Upper lobe of right lung (tissue), 1 donor: Measurements from ENCODE around the gene MYCBP2. TPM values are rescaled to one million over a fixed set of nuclear protein-coding genes. Genes with fewer than 3 reads are reported as not detected.

ENCODE experiments used
- ATAC-seq: fragments of 200-7000 bp; cut with Tn5 transposase; one replicate; pipeline ENCODE4 v1.9.1; 2020; ENCODE audit warnings: mild to moderate bottlenecking, moderate library complexity
- DNase-seq: peaks from one replicate; pipeline ENCODE4 v3.0.0-alpha.2; 2020
- H3K27ac ChIP-seq: fragments of 200-600 bp; one replicate; pipeline ENCODE4 v1.8.0; 2022
- H3K27me3 ChIP-seq: fragments of 200-600 bp; one replicate; pipeline ENCODE4 v1.8.0; 2022; ENCODE audit warnings: mild to moderate bottlenecking
- H3K36me3 ChIP-seq: fragments of 200-600 bp; one replicate; pipeline ENCODE4 v1.8.0; 2022
- H3K4me1 ChIP-seq: fragments of 200-600 bp; one replicate; pipeline ENCODE4 v1.8.0; 2022
- H3K4me3 ChIP-seq: fragments of 200-600 bp; one replicate; pipeline ENCODE4 v1.8.0; 2022; ENCODE audit warnings: mild to moderate bottlenecking
- H3K9me3 ChIP-seq: fragments of 200-600 bp; one replicate; pipeline ENCODE4 v1.8.0; 2022
- CTCF ChIP-seq: fragments of 200-600 bp; IDR thresholded peaks from one replicate; pipeline ENCODE4 v1.8.0; 2022; ENCODE audit warnings: antibody characterized with exemption
- intact Hi-C: fragments of 100-400 bp; cut with DNase I; formaldehyde crosslinking; loops from one replicate; pipeline ENCODE4 v1.11.0; 2022
- total RNA-seq: library from RNA; stranded (reverse); fragmentation: NEBNext Ultra II Directional; extraction: Animal tissue kit (Norgen Biotek cat#: 25700); gene quantifications from one replicate; pipeline ENCODE4 v1.2.1, GENCODE V29; 2021
- donor health status: DM: no; HTN: yes; CAD: no; lungs with severe emphysema.

The MYCBP2 gene
- total RNA-seq, 1 donor from 2014 or later: 94.2 TPM

- no peak for TF ChIP-seq CTCF
- intact Hi-C loops: no loop called here
- no peaks in the 10 kb centered on the region for H3K9me3 ChIP-seq
- no peaks in the 10 kb centered on the region for H3K27me3 ChIP-seq
- ATAC-seq: no peak
- no peaks in the 10 kb centered on the region for H3K36me3 ChIP-seq
- no peak overlapping the region for H3K4me3 ChIP-seq
- no peak for DNase-seq
- no peaks in the 10 kb centered on the region for H3K4me1 ChIP-seq
- H3K27ac ChIP-seq: no peak overlapping the region
Measured at GRCh38 chr13:77372275-77372674, 45.4 kb upstream of the MYCBP2 start.

- H3K4me3 ChIP-seq: no peak overlapping the region
- H3K9me3 ChIP-seq: no peaks in the 10 kb centered on the region
- no peaks in the 10 kb centered on the region for H3K27me3 ChIP-seq
- no peaks in the 10 kb centered on the region for H3K36me3 ChIP-seq
- TF ChIP-seq CTCF: no peak
- intact Hi-C loops: no loop called here
- DNase-seq: no peak
- no peak for ATAC-seq
- H3K4me1 ChIP-seq: no peaks in the 10 kb centered on the region
- H3K27ac ChIP-seq: no peak overlapping the region
Measured at GRCh38 chr13:77370888-77371287, 44.0 kb upstream of the MYCBP2 start.

- intact Hi-C loops: no loop called here
Measured at GRCh38 chr13:77362166-77362565, 35.3 kb upstream of the MYCBP2 start.

GRCh38 chr13:77360032-77360685 lies 33.3 kb upstream of the MYCBP2 start:
- no peaks in the 10 kb centered on the region for H3K36me3 ChIP-seq
- H3K4me3 ChIP-seq: no peak overlapping the region
- TF ChIP-seq CTCF: no peak
- H3K27ac ChIP-seq: no peak overlapping the region
- intact Hi-C loops: no loop called here
- no peak for ATAC-seq
- DNase-seq: no peak
- no peaks in the 10 kb centered on the region for H3K4me1 ChIP-seq
- H3K9me3 ChIP-seq: no peaks in the 10 kb centered on the region
- no peaks in the 10 kb centered on the region for H3K27me3 ChIP-seq

More at GRCh38 chr13:77362166-77362565, 35.3 kb upstream of the MYCBP2 start:
- Histone ChIP-seq H3K9me3 (no peaks in the 10 kb centered on the region), H3K27ac (no peak overlapping the region), H3K27me3 (no peaks in the 10 kb centered on the region), H3K36me3 (no peaks in the 10 kb centered on the region), H3K4me3 (no peak overlapping the region), H3K4me1 (no peaks in the 10 kb centered on the region)
- ATAC-seq (no peak), DNase-seq (no peak)
- TF ChIP-seq CTCF: no peak

- intact Hi-C loops: no loop called here
- DNase-seq (no peak), ATAC-seq (no peak)
- Histone ChIP-seq H3K4me1 (no peaks in the 10 kb centered on the region), H3K36me3 (no peaks in the 10 kb centered on the region), H3K4me3 (no peak overlapping the region), H3K27me3 (no peaks in the 10 kb centered on the region), H3K27ac (no peak overlapping the region), H3K9me3 (no peaks in the 10 kb centered on the region)
- no peak for TF ChIP-seq CTCF
Measured at GRCh38 chr13:77359171-77359570, 32.3 kb upstream of the MYCBP2 start.

GRCh38 chr13:77358001-77358400 lies 31.1 kb upstream of the MYCBP2 start:
- no peaks in the 10 kb centered on the region for H3K4me1 ChIP-seq
- ATAC-seq: no peak
- no peak overlapping the region for H3K4me3 ChIP-seq
- DNase-seq: no peak
- H3K27ac ChIP-seq: no peak overlapping the region
- TF ChIP-seq CTCF: no peak
- no peaks in the 10 kb centered on the region for H3K36me3 ChIP-seq
- intact Hi-C loops: no loop called here
- no peaks in the 10 kb centered on the region for H3K27me3 ChIP-seq
- H3K9me3 ChIP-seq: no peaks in the 10 kb centered on the region
